HG03520 (cell line): ENCODE data around the gene NAXE.
A peak's percentile ranks its signal among the peaks of the same experiment; 100 is the strongest.
"Not testable (repeated sequence)": the region's sequence is repeated elsewhere in the genome, so short reads cannot be mapped to it uniquely, and the experiment has no call there.

Experiments
- ATAC-seq: cut with Tn5 transposase; IDR thresholded peaks from one replicate; pipeline ENCODE4 v1.9.1; 2021; ENCODE audit warnings: mild to moderate bottlenecking, moderate library complexity; ENCODE audit not compliant: unreplicated experiment

The NAXE gene

GRCh38 chr1:156592910-156593660 lies 1.5 kb downstream of the NAXE start:
- no peak for ATAC-seq

GRCh38 chr1:156593661-156593989 lies 2.0 kb downstream of the NAXE start:
- no peak for ATAC-seq

- ATAC-seq, result no peak
Measured at GRCh38 chr1:156594190-156594589, 2.6 kb downstream of the NAXE start.

- ATAC-seq, result no peak
Measured at GRCh38 chr1:156595016-156595415, 3.4 kb downstream of the NAXE start.

GRCh38 chr1:156596426-156596825 lies 4.8 kb downstream of the NAXE start:
- ATAC-seq, result no peak

- no peak for ATAC-seq
Measured at GRCh38 chr1:156598125-156598524, 6.5 kb downstream of the NAXE start.

- no peak for ATAC-seq
Measured at GRCh38 chr1:156598731-156599432, 7.3 kb downstream of the NAXE start.

- ATAC-seq, result no peak
Measured at GRCh38 chr1:156599811-156600210, 8.2 kb downstream of the NAXE start.

- ATAC-seq, result no peak
Measured at GRCh38 chr1:156600733-156601121, 9.2 kb downstream of the NAXE start.

GRCh38 chr1:156601122-156601830 lies 9.7 kb downstream of the NAXE start, which contains the start of gene GPATCH4:
Gene GPATCH4 (minus strand): TSS chr1:156601479.
- ATAC-seq, result no peak

GRCh38 chr1:156601892-156602291 lies 10.3 kb downstream of the NAXE start:
- ATAC-seq, result no peak

- ATAC-seq, result no peak
Measured at GRCh38 chr1:156602557-156602993, 11.0 kb downstream of the NAXE start.

- ATAC-seq, result not testable (repeated sequence)
Measured at GRCh38 chr1:156607344-156607743, 15.8 kb downstream of the NAXE start.

- no peak for ATAC-seq
Measured at GRCh38 chr1:156608036-156608674, 16.6 kb downstream of the NAXE start.

GRCh38 chr1:156608981-156609380 lies 17.4 kb downstream of the NAXE start:
- peak; percentile 48 for ATAC-seq

- ATAC-seq, result not testable (repeated sequence)
Measured at GRCh38 chr1:156610072-156610471, 18.5 kb downstream of the NAXE start.

GRCh38 chr1:156612666-156613065 lies 21.1 kb downstream of the NAXE start:
- no peak for ATAC-seq

GRCh38 chr1:156615946-156616345 lies 24.4 kb downstream of the NAXE start:
- ATAC-seq, result no peak

- no peak for ATAC-seq
Measured at GRCh38 chr1:156616463-156616862, 24.9 kb downstream of the NAXE start.

GRCh38 chr1:156618853-156619581 lies 27.4 kb downstream of the NAXE start, which contains the start of gene HAPLN2:
Gene HAPLN2 (plus strand): TSS chr1:156619415. CDS start chr1:156623491, 4,076 bp downstream.
- no peak for ATAC-seq

GRCh38 chr1:156619582-156619955 lies 28.0 kb downstream of the NAXE start:
- no peak for ATAC-seq
